ENCODE results near the gene PLCB2. TPM values are rescaled to one million over a fixed set of nuclear protein-coding genes. Genes with fewer than 3 reads are reported as not detected.

Gene PLCB2
- total and polyA plus RNA-seq, 2 donors (not counting 1 experiment from before 2014, with no cell fraction given): 166 to 312 TPM

DNA sequence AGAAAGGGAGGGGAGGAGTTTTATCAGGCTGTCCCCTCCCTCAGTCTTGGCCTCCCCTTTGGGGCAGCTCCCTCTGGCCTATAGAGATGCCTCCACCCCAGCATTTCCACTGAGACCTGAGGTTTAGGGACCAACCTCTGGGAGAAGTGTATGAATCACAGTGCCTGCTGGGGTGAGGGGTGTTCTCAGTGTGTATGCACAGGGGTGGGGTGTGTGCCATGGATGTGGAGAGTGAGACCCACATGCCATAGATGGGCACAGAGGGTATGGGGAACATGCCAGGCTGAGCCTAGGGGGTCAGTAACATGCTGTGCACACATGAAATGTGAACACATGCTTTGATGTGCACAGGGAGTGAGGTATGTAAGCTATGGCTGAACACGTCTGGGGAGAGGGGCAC lies 12.4 kb downstream of the PLCB2 start:
- Histone ChIP-seq H3K4me2 (replicated peaks; ENCODE audit: low read depth, low read length, poor library complexity, severe bottlenecking) (no peak overlapping the region), H3K9ac (ENCODE audit: low read length) (no peak overlapping the region), H3K79me2 (ENCODE audit: control insufficient read depth, insufficient read depth, low read length) (no peaks in the 10 kb centered on the region), H3K4me1 (ENCODE audit: control insufficient read depth in 2 of 2, insufficient read depth in 2 of 2, low read length in 2 of 2) (no peaks in the 10 kb centered on the region), H3K9me3 (ENCODE audit: control extremely low read depth in 1 of 3, control insufficient read depth in 2 of 3, insufficient read depth in 1 of 3, low read length in 2 of 3) (peaks cover 0 to 5% (median 0%) of the 10 kb centered on the region in 3 donors), H3K27ac (ENCODE audit: low read length in 2 of 2) (no peak overlapping the region), H2AFZ (ENCODE audit: insufficient read depth, low read depth, low read length, poor library complexity, severe bottlenecking) (no peak overlapping the region), H3K27me3 (replicated peaks in 1 of 4; ENCODE audit: control extremely low read depth in 1 of 4, control insufficient read depth in 3 of 4, insufficient read depth in 4 of 4, low read length in 3 of 4) (no peaks in the 10 kb centered on the region), H3K4me3 (ENCODE audit: control extremely low read depth in 1 of 5, extremely low read depth in 1 of 5, insufficient read depth in 1 of 5, low read depth in 2 of 5, low read length in 4 of 5) (no peak overlapping the region), H3K36me3 (replicated peaks in 1 of 2; ENCODE audit: control extremely low read depth in 1 of 2, control insufficient read depth in 1 of 2, extremely low read depth in 1 of 2, insufficient read depth in 2 of 2, low read length in 1 of 2) (peaks cover 0 to 64% of the 10 kb centered on the region in 2 experiments), H4K20me1 (ENCODE audit: control insufficient read depth, insufficient read depth, low read length, poor library complexity, severe bottlenecking) (no peaks in the 10 kb centered on the region)
- intact Hi-C loops (cut with micrococcal nuclease): no loop called here
- Mint-ChIP-seq H3K4me1 (peaks cover 2% of the 10 kb centered on the region), H3K4me3 (no peak overlapping the region), H3K27me3 (no peaks in the 10 kb centered on the region), H3K9me3 (ENCODE audit: insufficient read depth) (peaks cover 6% of the 10 kb centered on the region), H3K27ac (no peak overlapping the region)
- no peak for ATAC-seq (ENCODE audit: low read depth)
- ChIA-PET CTCF (interaction anchor here (1.0 to 1.9 kb wide), 6 partner anchors 12 to 250 kb away, joined by 3 to 5 read pairs (median 3); partner anchors contain the start of genes ANKRD63 and PLCB2), POLR2A (no interaction called here)
- WGBS (ENCODE audit: insufficient coverage): 83% methylated on average over 1 of the region's 1 CpG
- TF ChIP-seq, protein P1, sequence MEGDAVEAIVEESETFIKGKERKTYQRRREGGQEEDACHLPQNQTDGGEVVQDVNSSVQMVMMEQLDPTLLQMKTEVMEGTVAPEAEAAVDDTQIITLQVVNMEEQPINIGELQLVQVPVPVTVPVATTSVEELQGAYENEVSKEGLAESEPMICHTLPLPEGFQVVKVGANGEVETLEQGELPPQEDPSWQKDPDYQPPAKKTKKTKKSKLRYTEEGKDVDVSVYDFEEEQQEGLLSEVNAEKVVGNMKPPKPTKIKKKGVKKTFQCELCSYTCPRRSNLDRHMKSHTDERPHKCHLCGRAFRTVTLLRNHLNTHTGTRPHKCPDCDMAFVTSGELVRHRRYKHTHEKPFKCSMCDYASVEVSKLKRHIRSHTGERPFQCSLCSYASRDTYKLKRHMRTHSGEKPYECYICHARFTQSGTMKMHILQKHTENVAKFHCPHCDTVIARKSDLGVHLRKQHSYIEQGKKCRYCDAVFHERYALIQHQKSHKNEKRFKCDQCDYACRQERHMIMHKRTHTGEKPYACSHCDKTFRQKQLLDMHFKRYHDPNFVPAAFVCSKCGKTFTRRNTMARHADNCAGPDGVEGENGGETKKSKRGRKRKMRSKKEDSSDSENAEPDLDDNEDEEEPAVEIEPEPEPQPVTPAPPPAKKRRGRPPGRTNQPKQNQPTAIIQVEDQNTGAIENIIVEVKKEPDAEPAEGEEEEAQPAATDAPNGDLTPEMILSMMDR (IDR thresholded peaks at IDR 0.05): no peak
- no peak for DNase-seq

DNA sequence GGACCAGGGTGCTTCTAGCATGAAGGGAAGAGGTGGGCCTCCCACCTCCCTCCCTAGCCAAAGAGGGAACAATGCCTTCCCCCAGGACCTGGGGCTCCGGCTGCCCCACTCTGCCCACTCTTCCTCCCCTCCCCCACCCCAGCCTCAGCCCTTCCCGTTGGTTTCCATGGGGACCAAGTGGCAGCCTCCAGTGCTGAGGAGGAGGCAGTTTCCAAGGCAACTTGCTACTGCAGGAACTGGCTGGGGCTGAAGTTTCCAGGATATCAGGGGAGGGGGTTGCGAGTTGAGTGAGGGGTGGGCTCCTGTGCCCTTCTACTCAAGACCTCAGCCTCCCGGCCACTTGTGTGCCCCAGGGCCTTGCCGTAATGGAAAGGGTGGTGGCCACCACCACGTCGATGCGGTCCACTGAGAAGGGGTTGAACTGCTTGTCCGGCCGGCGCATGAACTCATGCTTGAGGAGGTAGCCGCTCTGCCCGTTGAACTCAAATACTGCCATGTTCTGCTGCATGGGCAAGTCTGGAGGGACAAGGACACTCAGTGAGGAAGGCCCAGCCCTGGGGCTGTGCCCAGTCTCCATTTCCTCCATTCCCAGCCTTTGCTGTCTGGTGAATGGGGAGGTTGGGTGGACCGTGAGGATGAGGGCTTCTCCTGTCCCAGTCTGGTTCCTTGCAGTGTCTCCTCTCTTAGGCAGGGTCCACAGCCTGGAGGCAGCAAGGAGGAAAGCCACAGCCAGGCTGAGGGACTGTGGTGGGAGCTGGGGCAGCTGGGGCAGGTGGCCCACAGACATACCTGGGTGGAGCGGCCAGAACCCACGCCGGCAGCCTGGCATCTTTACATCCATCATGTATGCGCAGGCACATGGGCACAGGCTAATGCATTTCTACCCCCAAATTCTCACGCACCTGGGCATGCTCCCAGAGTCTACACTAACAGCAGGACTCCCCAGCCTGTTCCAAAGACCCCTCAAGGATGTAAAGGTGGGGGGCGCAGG lies 13.5 kb downstream of the PLCB2 start:
- intact Hi-C loops (cut with micrococcal nuclease): no loop called here
- H3K27ac Mint-ChIP-seq: no peak overlapping the region
- H3K4me3 ChIP-seq (ENCODE audit: control extremely low read depth in 1 of 5, extremely low read depth in 1 of 5, insufficient read depth in 1 of 5, low read depth in 2 of 5, low read length in 4 of 5): no peak overlapping the region
- H3K9me3 Mint-ChIP-seq (ENCODE audit: insufficient read depth): peaks cover under 1% of the 10 kb centered on the region
- no peaks in the 10 kb centered on the region for H3K9me3 ChIP-seq (ENCODE audit: control extremely low read depth in 1 of 3, control insufficient read depth in 2 of 3, insufficient read depth in 1 of 3, low read length in 2 of 3)
- no peak overlapping the region for H3K4me2 ChIP-seq (replicated peaks; ENCODE audit: low read depth, low read length, poor library complexity, severe bottlenecking)
- H3K9ac ChIP-seq (ENCODE audit: low read length): no peak overlapping the region
- DNase-seq: no peak
- H3K27ac ChIP-seq (ENCODE audit: low read length in 2 of 2): no peak overlapping the region
- WGBS (ENCODE audit: insufficient coverage): 95% methylated on average over 17 of the region's 20 CpGs
- no peak overlapping the region for H2AFZ ChIP-seq (ENCODE audit: insufficient read depth, low read depth, low read length, poor library complexity, severe bottlenecking)
- POLR2A ChIA-PET: no interaction called here
- H3K4me3 Mint-ChIP-seq: no peak overlapping the region
- no peaks in the 10 kb centered on the region for H4K20me1 ChIP-seq (ENCODE audit: control insufficient read depth, insufficient read depth, low read length, poor library complexity, severe bottlenecking)
- peaks cover 0 to 67% of the 10 kb centered on the region in 2 experiments for H3K36me3 ChIP-seq (replicated peaks in 1 of 2; ENCODE audit: control extremely low read depth in 1 of 2, control insufficient read depth in 1 of 2, extremely low read depth in 1 of 2, insufficient read depth in 2 of 2, low read length in 1 of 2)
- no peaks in the 10 kb centered on the region for H3K4me1 ChIP-seq (ENCODE audit: control insufficient read depth in 2 of 2, insufficient read depth in 2 of 2, low read length in 2 of 2)
- no peaks in the 10 kb centered on the region for H3K27me3 ChIP-seq (replicated peaks in 1 of 4; ENCODE audit: control extremely low read depth in 1 of 4, control insufficient read depth in 3 of 4, insufficient read depth in 4 of 4, low read length in 3 of 4)
- ATAC-seq (ENCODE audit: low read depth): no peak
- TF ChIP-seq, protein P1 (IDR thresholded peaks at IDR 0.05): no peak
- no peak for TF ChIP-seq EZH2 (IDR thresholded peaks at IDR 0.05; ENCODE audit: borderline replicate concordance, insufficient read depth, low read depth, low read length, poor library complexity, severe bottlenecking)
- H3K4me1 Mint-ChIP-seq: peaks cover 2% of the 10 kb centered on the region
- no peaks in the 10 kb centered on the region for H3K27me3 Mint-ChIP-seq
- no peaks in the 10 kb centered on the region for H3K79me2 ChIP-seq (ENCODE audit: control insufficient read depth, insufficient read depth, low read length)
- CTCF ChIA-PET: interaction anchor here (1.1 to 2.0 kb wide), 8 partner anchors 11 to 43 kb away, joined by 3 to 6 read pairs (median 4); partner anchors contain the start of genes ANKRD63 and PLCB2
